Activated naive CD8-positive, alpha-beta T cell treated with anti-CD3 and anti-CD28 coated beads, Interleukin-2, amount 10 ng/mL, durations not matched to agents 7 days and 5 days (primary cell): ENCODE measurements around the gene SYTL1. TPM values are rescaled to one million over a fixed set of nuclear protein-coding genes. Genes with fewer than 3 reads are reported as not detected.
A peak's percentile ranks its signal among the peaks of the same experiment; 100 is the strongest.

Experiments used
- ATAC-seq: fragments of 150-1000 bp; cut with Tn5 transposase; one replicate; pipeline ENCODE4 v1.10.0; 2021; ENCODE audit warnings: low read depth, moderate library complexity
- POLR2A ChIA-PET: fragments of 350-600 bp; sonication (Branson Sonifier 250); formaldehyde crosslinking; loops from one replicate; lab custom pipeline; 2021; ENCODE audit warnings: antibody characterized with exemption; lab: Charles Lee
- DNase-seq: peaks from one replicate; pipeline ENCODE4 v3.0.0; 2021
- H3K27ac Mint-ChIP-seq: one replicate; pipeline ENCODE4 v1.8.0; 2022; ENCODE audit warnings: mild to moderate bottlenecking, mixed read lengths
- H3K27me3 Mint-ChIP-seq: one replicate; pipeline ENCODE4 v1.8.0; 2022; ENCODE audit warnings: mild to moderate bottlenecking, moderate library complexity, mixed read lengths
- H3K36me3 Mint-ChIP-seq: one replicate; pipeline ENCODE4 v1.8.0; 2021; ENCODE audit warnings: mild to moderate bottlenecking, mixed read lengths
- H3K4me1 Mint-ChIP-seq: one replicate; pipeline ENCODE4 v1.8.0; 2021; ENCODE audit warnings: mixed read lengths
- H3K4me3 Mint-ChIP-seq: one replicate; pipeline ENCODE4 v1.8.0; 2022; ENCODE audit warnings: mild to moderate bottlenecking, moderate library complexity, mixed read lengths
- H3K9me3 Mint-ChIP-seq: one replicate; pipeline ENCODE4 v1.8.0; 2021; ENCODE audit warnings: mixed read lengths
- total RNA-seq, 2 experiments: library from RNA; stranded (reverse); gene quantifications; one replicate each; pipeline ENCODE4 v1.2.3, GENCODE V29; 2021

SYTL1 gene, protein sequence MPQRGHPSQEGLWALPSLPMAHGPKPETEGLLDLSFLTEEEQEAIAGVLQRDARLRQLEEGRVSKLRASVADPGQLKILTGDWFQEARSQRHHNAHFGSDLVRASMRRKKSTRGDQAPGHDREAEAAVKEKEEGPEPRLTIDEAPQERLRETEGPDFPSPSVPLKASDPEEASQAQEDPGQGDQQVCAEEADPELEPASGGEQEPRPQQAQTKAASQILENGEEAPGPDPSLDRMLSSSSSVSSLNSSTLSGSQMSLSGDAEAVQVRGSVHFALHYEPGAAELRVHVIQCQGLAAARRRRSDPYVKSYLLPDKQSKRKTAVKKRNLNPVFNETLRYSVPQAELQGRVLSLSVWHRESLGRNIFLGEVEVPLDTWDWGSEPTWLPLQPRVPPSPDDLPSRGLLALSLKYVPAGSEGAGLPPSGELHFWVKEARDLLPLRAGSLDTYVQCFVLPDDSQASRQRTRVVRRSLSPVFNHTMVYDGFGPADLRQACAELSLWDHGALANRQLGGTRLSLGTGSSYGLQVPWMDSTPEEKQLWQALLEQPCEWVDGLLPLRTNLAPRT
- 100 to 1,000 TPM; 103 to 105 TPM for total RNA-seq

DNA sequence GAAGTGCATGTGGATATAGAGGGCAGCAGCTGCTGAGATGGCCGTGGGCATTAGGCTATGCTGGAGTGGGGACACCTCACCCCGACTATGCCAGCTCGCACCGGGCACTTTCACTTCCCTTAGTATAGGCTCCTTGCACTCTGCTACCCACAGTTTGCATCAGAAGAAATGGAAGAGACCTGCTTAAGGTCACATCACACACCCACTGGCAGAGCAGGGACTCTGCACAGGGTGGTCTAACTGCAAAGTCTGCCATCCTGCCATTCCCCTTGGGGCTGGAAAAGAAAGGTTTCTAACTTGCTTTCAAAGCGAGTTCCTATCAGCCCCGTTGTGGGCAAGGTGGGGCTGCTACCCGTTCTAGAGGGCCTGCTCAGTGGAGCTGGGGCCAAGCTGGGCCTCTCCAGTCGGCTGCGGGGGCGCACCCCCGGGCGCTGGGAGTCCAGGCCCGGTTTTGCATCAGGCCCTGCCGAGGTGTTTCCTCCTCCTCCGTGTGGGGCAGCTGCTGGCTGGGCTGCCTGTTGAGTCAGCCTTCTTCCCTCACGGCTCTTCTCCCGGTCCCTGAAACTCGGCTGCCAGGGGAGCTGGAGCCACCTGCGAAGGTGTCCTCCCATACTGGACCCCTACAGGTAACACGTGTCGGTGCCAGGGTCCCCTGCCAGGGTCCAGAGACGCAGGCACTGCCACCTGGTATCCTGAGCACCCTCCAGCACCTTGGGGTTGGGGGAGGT lies at the start of gene SYTL1:
Gene SYTL1 (plus strand): TSS at position 498 of the 728 bp plus-strand sequence. CDS start 3,313 bp downstream, outside the sequence.
- Mint-ChIP-seq H3K27me3 (no peaks in the 10 kb centered on the region), H3K4me1 (peaks cover 29% of the 10 kb centered on the region)
- peak; percentile 79 for ATAC-seq

DNA sequence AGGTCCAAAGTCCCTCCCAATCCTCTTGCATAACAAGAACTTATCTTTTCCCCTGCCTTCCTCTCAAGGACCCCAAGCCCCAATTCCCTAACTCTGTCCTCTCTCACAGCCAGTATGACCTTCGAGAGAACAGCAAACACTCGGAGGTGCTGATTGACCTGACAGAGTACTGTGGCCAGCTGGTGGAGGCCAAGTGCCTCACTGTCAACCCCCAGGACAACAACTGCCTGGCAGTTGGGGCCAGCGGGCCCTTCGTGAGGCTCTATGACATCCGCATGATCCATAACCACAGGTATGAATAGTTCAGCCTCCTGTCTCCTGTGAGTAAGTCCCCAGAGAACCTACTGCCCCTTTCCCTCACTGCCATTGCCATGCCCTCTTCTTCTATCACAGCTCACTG lies 49.7 kb upstream of the SYTL1 start:
- H3K36me3 Mint-ChIP-seq: peaks cover 3% of the 10 kb centered on the region
- H3K27me3 Mint-ChIP-seq: no peaks in the 10 kb centered on the region
- H3K4me1 Mint-ChIP-seq: peaks cover 8% of the 10 kb centered on the region
- POLR2A ChIA-PET: no interaction called here
- H3K9me3 Mint-ChIP-seq: no peaks in the 10 kb centered on the region
- DNase-seq: no peak
- ATAC-seq: no peak
- H3K27ac Mint-ChIP-seq: no peak overlapping the region
- H3K4me3 Mint-ChIP-seq: no peak overlapping the region

More for the DNA sequence above, at the start of gene SYTL1:
- DNase-seq: peak; percentile 82
- Mint-ChIP-seq H3K36me3 (peaks cover 8% of the 10 kb centered on the region), H3K9me3 (no peaks in the 10 kb centered on the region), H3K4me3 (peak within 1 kb of the TSS; percentile 94), H3K27ac (peak within 1 kb of the TSS; percentile 96)
- POLR2A ChIA-PET: interaction anchor here (0.6 to 3.1 kb wide), 12 partner anchors 8 to 384 kb away, joined by 3 to 23 read pairs (median 4); partner anchors contain the start of genes FAM76A, MAP3K6 and TMEM222

DNA sequence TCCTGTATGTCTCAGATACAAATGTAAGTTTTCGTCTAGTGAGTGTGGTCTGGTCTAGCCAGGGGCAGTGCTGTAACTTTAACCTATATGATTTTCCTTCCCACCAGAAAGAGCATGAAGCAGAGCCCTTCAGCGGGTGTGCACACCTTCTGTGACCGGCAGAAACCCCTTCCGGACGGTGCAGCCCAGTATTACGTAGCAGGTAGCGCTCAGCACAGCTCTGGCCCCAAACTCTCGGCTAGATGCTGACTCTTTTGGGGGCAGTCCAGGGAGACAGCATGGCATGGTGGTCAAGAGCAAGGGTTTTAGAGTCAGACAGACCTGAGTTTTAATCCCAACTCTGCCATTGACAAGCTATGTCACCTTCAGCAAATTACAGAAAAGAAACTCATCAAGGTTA lies 47.9 kb upstream of the SYTL1 start:
- Mint-ChIP-seq H3K4me1 (peaks cover 8% of the 10 kb centered on the region), H3K36me3 (no peaks in the 10 kb centered on the region)
- POLR2A ChIA-PET: no interaction called here

DNA sequence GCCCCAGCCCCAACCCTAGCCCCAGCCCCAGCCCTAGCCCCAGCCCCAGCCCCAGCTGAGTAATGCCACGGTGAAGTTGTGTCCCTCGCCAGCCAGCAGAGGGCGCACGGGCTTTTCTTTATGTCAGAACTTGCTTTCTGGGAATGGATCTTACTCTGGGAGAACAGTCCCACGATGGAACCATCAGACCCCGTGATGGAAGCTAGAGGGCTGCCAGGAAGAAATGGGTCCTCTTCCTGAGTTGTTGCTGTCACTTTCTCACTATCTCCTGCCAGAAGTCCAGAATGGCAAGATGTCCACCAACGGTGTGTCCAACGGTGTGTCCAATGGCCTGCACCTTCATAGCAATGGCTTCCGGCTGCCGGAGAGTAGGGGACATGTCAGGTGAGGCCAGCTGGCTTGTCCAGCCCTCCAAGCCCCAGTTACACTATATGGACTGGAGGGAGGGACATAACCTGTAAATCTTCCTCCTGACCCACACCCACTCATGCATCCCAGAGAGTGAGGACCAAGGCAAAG lies 45.0 kb upstream of the SYTL1 start:
- no peaks in the 10 kb centered on the region for H3K27me3 Mint-ChIP-seq
- H3K36me3 Mint-ChIP-seq: peaks cover 1% of the 10 kb centered on the region
- DNase-seq: peak; percentile 80
- H3K4me3 Mint-ChIP-seq: no peak overlapping the region
- ATAC-seq: peak; percentile 41
- H3K4me1 Mint-ChIP-seq: peaks cover 11% of the 10 kb centered on the region
- no peaks in the 10 kb centered on the region for H3K9me3 Mint-ChIP-seq
- H3K27ac Mint-ChIP-seq: no peak overlapping the region
- POLR2A ChIA-PET: interaction anchor here (0.6 to 1.4 kb wide), 5 partner anchors 98 to 370 kb away, joined by 3 to 7 read pairs (median 5); no protein-coding TSS in a partner anchor

More for the DNA sequence above, 47.9 kb upstream of the SYTL1 start:
- Mint-ChIP-seq H3K27ac (no peak overlapping the region), H3K9me3 (no peaks in the 10 kb centered on the region), H3K4me3 (no peak overlapping the region), H3K27me3 (no peaks in the 10 kb centered on the region)
- ATAC-seq (no peak), DNase-seq (no peak)

DNA sequence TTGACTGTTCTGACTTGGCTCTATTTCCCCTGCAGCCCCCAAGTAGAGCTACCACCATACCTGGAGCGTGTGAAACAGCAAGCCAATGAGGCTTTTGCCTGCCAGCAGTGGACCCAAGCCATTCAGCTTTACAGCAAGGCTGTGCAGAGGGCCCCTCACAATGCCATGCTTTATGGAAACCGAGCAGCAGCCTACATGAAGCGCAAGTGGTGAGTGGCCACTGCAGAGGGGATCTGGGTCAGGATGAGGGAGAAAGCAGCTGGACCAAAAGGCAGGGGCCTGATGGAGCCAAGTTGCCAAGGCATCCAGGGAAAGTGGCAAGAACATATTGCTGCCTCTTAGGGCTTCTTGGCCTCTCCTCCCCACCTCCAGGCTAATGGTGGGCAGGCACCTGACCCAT lies 43.9 kb upstream of the SYTL1 start:
- DNase-seq (no peak), ATAC-seq (no peak)
- Mint-ChIP-seq H3K4me3 (no peak overlapping the region), H3K9me3 (no peaks in the 10 kb centered on the region), H3K4me1 (peaks cover 11% of the 10 kb centered on the region), H3K27me3 (no peaks in the 10 kb centered on the region), H3K36me3 (peaks cover 1% of the 10 kb centered on the region), H3K27ac (no peak overlapping the region)
- POLR2A ChIA-PET: interaction anchor here (0.6 to 0.9 kb wide), 2 partner anchors 97 to 194 kb away, joined by 4 to 5 read pairs; no protein-coding TSS in a partner anchor

DNA sequence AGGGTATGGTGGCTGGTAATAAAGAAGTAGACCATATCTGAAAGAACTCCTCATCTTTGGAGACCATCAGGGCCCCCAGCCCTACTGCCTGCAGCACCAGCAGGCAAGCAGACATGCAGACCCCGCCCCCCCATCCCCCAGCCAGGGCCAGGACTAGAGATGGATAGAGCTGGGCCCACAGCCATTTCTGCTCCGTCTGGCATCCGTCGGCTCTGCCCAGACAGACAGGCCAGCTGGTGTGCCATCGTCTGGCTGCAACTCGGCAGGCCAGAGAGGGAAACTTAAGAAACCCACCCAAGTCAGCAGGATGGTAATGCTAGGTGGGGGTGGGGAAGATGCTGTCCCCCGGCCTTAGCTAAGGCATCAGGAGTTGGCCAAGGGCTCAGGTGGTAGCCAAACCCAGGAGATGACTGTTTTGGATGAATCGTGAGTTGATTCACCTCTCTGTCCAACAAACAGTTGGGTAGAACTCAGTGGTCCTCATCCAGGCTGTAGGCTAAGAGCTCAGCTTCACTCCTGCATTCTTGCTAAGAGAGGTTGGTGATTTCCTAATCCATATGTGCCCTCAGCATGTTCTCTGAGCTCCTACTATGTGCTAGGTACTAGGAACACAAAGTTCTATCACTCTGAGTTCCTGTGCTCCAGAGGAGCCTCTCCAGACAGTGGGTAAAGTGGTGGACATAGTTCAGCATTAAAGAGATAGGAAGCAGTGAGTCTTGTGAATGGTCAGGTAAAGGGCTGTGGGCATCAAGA lies 43.0 kb upstream of the SYTL1 start:
- no peak for DNase-seq
- H3K4me1 Mint-ChIP-seq: peaks cover 11% of the 10 kb centered on the region
- no peak for ATAC-seq
- POLR2A ChIA-PET: no interaction called here
- H3K4me3 Mint-ChIP-seq: no peak overlapping the region
- no peaks in the 10 kb centered on the region for H3K27me3 Mint-ChIP-seq
- peaks cover 1% of the 10 kb centered on the region for H3K36me3 Mint-ChIP-seq
- H3K9me3 Mint-ChIP-seq: no peaks in the 10 kb centered on the region
- H3K27ac Mint-ChIP-seq: no peak overlapping the region

DNA sequence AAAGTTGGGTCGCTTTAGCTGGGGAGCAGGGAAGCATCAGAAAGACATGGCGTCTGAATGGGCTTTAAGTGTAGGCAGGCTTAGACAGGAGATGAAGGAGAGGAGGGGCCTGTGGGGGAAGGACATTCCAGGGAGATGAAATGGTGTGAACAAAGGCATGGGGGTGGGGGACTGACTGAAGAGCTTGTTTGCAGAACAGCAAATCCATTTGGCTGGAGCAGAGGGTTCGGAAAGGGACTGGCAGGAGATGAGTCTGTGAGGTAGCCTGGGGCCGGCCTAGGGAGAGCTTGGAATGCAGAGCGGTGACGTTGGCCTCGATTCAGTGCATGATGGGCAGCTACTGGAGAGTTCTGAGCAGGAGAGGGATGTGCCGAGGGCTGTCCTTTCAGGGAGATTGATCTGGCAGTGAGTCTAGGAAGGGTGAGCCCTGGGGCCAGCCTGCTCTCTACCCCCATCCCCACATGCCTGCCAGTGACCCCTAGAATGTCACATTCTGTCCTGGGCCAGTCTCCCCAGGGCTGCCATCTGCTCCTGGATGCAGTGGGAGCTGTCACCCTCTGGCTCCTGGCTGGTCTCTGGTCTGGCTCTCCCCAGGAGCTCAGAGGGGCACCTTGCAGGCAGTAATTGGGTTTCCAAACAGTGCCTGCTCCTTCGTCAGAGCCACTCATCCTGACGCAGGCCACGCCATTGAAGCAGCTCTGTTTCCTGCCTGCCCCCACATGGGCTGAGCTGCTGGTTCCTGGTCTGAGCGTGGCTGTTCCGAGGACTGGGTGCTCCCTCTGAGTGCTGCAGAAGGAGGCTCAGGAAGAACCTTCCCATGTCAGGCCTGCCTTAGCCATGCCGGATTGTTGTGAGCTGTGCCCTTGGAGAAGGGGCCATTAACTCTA lies 42.2 kb upstream of the SYTL1 start:
- POLR2A ChIA-PET: no interaction called here
- no peak overlapping the region for H3K4me3 Mint-ChIP-seq
- H3K27ac Mint-ChIP-seq: no peak overlapping the region
- ATAC-seq (no peak), DNase-seq (no peak)
- no peaks in the 10 kb centered on the region for H3K27me3 Mint-ChIP-seq
- peaks cover 1% of the 10 kb centered on the region for H3K36me3 Mint-ChIP-seq
- no peaks in the 10 kb centered on the region for H3K9me3 Mint-ChIP-seq
- peaks cover 11% of the 10 kb centered on the region for H3K4me1 Mint-ChIP-seq

DNA sequence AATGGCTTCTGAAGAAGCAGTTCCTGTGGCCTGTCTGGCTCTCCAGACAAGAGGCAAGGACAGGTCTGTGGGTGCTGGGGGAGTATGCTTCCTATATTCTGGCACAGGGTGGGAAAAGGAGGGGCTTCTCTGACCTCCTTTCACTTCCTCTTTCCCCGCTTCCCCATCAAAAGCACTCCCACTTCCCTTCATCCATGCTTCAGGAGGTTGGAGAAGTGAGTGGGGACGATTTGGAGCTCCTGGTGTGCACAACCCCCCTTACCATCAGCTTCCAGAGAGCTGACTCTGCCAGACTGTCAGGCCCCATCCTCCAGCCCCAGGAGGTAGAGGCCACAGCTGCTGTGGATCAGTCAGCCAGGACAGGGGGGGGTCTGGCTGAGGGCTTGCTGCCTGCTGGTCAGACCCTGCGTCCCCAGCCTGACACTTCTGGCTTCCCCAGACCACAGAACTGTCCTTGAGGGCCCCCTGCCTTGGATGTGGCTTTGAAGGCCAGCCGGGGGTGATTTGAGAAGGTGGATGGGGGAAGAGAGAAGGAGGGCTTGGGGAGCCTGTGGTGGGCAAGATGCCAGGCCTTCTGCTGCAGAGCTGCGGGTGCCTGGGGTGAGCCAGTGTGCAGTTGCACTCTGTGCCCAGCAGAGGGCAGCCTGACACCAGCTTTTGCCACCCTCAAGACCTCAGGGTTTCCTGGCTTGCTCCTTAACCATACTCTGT lies 41.3 kb upstream of the SYTL1 start:
- Mint-ChIP-seq H3K36me3 (peaks cover 1% of the 10 kb centered on the region), H3K4me1 (peaks cover 11% of the 10 kb centered on the region), H3K27me3 (no peaks in the 10 kb centered on the region), H3K27ac (no peak overlapping the region), H3K9me3 (no peaks in the 10 kb centered on the region), H3K4me3 (no peak overlapping the region)
- peak; percentile 83 for DNase-seq
- POLR2A ChIA-PET: interaction anchor here (1.0 to 2.4 kb wide), 3 partner anchors 82 to 95 kb away, joined by 3 to 8 read pairs (median 3); partner anchors contain the start of gene CD164L2
- peak; percentile 84 for ATAC-seq

DNA sequence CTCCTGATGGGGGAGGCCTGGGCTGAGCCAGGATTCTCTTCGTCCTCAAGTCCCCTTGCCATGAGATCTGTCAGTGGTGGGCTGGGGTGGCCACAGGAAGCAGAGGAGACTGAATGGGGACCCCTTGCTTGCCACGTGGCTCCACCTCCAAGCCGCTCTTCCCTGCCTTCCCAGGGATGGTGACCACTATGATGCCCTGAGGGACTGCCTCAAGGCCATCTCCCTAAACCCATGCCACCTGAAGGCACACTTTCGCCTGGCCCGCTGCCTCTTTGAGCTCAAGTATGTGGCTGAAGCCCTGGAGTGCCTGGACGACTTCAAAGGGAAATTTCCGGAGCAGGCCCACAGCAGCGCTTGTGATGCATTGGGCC lies 40.8 kb upstream of the SYTL1 start:
- Mint-ChIP-seq H3K4me1 (peaks cover 8% of the 10 kb centered on the region), H3K4me3 (no peak overlapping the region), H3K27ac (no peak overlapping the region), H3K27me3 (no peaks in the 10 kb centered on the region), H3K9me3 (no peaks in the 10 kb centered on the region), H3K36me3 (peaks cover 1% of the 10 kb centered on the region)
- ATAC-seq (no peak), DNase-seq (no peak)
- POLR2A ChIA-PET: interaction anchor here (1.0 to 2.4 kb wide), 3 partner anchors 82 to 94 kb away, joined by 3 to 8 read pairs (median 3); partner anchors contain the start of gene CD164L2

DNA sequence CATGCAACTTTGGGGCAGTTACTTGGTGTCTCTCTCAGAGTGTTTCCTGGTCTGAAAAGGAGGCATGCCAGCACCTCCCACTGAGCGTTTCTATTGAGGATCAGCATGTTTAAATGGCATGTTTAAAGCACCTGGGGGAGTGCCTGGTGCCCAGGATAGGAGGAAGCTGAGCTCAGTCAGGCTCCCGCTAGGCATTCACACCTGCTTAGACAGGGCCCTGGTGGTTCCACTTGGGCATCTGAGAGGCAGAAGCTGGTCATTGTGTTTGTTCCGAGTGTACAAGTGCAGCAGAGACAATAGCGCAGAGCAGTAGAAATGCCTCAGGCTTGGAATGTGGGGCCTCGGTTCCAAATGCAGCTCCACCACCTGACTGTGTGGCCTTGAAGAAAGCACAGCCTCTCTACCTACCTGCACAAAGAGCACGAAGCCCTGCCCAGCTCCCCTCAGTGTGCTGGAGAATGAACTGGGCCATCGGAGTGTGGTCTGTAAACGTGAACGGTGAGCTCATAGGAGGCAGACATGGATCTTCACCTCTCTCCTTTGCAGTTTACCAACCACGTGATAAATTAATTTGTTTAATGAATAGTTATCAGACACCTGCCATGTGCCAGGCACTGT lies 40.1 kb upstream of the SYTL1 start:
- Mint-ChIP-seq H3K9me3 (no peaks in the 10 kb centered on the region), H3K36me3 (peaks cover 1% of the 10 kb centered on the region), H3K27me3 (no peaks in the 10 kb centered on the region), H3K4me3 (no peak overlapping the region), H3K4me1 (peaks cover 2% of the 10 kb centered on the region), H3K27ac (no peak overlapping the region)
- ATAC-seq: no peak
- POLR2A ChIA-PET: interaction anchor here (0.7 to 2.4 kb wide), 3 partner anchors 76 to 93 kb away, joined by 3 to 8 read pairs (median 3); no protein-coding TSS in a partner anchor
- no peak for DNase-seq

DNA sequence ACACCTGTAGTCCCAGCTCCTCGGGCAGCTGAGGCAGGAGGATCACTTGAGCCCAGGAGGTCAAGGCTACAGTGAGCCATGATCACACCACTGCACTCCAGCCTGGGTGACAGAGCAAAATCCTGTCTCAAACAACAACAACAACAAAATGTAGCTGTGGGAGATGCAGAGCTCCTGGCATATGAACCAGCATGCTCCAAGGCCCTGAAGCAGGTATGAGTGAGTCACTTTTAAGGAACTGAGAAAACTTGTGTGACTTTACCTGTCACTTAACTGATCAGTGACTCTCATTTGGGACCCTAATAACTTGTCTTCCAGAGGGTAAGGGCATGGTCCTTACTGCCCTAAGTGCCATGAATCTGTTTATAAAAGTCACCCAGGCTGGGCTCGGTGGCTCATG lies 39.2 kb upstream of the SYTL1 start:
- H3K4me3 Mint-ChIP-seq: no peak overlapping the region

More for the DNA sequence above, 39.2 kb upstream of the SYTL1 start:
- POLR2A ChIA-PET: interaction anchor here (2.4 kb wide), 1 partner anchor 92 kb away, joined by 8 read pairs; no protein-coding TSS in a partner anchor
- H3K36me3 Mint-ChIP-seq: peaks cover 1% of the 10 kb centered on the region
- ATAC-seq: no peak
- H3K9me3 Mint-ChIP-seq: no peaks in the 10 kb centered on the region
- peaks cover 2% of the 10 kb centered on the region for H3K4me1 Mint-ChIP-seq
- no peak for DNase-seq
- no peak overlapping the region for H3K27ac Mint-ChIP-seq
- H3K27me3 Mint-ChIP-seq: no peaks in the 10 kb centered on the region
